ENCODE results near the gene YRDC. TPM values are rescaled to one million over a fixed set of nuclear protein-coding genes. Genes with fewer than 3 reads are reported as not detected.

YRDC gene
- total RNA-seq, 1 donor from 2014 or later, result 12.9 TPM

DNA sequence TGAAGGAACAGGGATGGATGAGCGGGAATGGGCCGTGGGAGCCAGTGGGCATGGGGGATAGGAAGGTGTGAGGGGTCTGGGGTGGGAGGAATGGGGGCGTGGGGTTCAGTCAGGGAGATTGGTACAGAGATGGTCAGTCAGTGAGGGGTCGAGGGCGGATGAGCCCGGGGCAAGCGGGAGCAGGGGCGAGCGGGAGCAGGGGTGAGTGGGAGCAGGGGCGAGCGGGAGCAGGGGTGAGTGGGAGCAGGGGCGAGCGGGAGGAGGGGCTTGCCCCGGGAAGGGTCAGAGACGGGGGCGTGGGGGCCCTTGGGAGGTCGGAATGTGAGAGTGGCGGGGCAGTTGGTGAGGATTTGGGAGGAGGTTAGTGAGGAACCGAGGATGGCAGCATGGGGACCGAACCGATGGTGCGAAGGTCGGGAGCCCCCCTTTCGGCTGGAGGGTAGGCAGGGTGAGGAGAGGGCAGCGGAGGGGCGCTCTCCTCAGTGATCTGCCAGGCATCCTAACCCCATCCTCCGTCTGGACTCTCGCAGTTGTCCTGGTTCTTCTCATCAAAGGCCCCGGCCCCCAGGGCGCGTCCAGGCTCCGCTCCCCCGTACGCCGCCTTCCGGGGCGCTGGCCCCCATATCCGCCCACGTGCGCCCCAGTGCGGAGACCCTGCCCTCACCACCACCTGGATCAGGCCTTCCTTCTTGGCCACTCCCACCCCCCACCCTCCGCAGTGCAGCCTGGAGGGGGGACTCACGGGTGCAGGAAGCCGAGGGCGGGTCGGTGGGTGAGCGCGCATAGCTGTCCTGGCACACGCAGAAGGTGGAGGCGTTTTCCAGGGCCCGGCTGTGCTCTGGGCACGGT is 54.3 kb downstream of the YRDC start:
- H3K27me3 ChIP-seq, result peaks cover 100% of the 10 kb centered on the region
- no peak overlapping the region for H2AFZ ChIP-seq (replicated peaks)
- H3K4me2 ChIP-seq, result peak overlapping the region; percentile 75
- H3K9ac ChIP-seq, result no peak overlapping the region
- H3K27ac Mint-ChIP-seq, result no peak overlapping the region
- H3K36me3 ChIP-seq, result no peaks in the 10 kb centered on the region
- H3K4me1 ChIP-seq, result no peaks in the 10 kb centered on the region
- H3K79me2 ChIP-seq (ENCODE audit: low read depth), result no peaks in the 10 kb centered on the region
- H4K20me1 ChIP-seq (ENCODE audit: low read depth), result peaks cover 14% of the 10 kb centered on the region
- peaks cover 3% of the 10 kb centered on the region for H3F3A ChIP-seq (ENCODE audit: low read depth)
- H3K4me3 Mint-ChIP-seq, result peak overlapping the region; percentile 82
- peaks cover 56% of the 10 kb centered on the region for H3K27me3 Mint-ChIP-seq (ENCODE audit: insufficient read depth, low read depth)
- TF ChIP-seq EZH2 (IDR thresholded peaks at IDR 0.05) (peak; percentile 58), EZH2phosphoT487 (IDR thresholded peaks at IDR 0.05) (peak; percentile 68)
- TF ChIP-seq, protein P1, sequence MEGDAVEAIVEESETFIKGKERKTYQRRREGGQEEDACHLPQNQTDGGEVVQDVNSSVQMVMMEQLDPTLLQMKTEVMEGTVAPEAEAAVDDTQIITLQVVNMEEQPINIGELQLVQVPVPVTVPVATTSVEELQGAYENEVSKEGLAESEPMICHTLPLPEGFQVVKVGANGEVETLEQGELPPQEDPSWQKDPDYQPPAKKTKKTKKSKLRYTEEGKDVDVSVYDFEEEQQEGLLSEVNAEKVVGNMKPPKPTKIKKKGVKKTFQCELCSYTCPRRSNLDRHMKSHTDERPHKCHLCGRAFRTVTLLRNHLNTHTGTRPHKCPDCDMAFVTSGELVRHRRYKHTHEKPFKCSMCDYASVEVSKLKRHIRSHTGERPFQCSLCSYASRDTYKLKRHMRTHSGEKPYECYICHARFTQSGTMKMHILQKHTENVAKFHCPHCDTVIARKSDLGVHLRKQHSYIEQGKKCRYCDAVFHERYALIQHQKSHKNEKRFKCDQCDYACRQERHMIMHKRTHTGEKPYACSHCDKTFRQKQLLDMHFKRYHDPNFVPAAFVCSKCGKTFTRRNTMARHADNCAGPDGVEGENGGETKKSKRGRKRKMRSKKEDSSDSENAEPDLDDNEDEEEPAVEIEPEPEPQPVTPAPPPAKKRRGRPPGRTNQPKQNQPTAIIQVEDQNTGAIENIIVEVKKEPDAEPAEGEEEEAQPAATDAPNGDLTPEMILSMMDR (IDR thresholded peaks at IDR 0.05), result no peak
- peaks cover 1% of the 10 kb centered on the region for H3K36me3 Mint-ChIP-seq
- H3K9me3 ChIP-seq (ENCODE audit: low read depth), result no peaks in the 10 kb centered on the region
- no peak for DNase-seq (ENCODE audit: low spot score)
- peaks cover 5% of the 10 kb centered on the region for H3K4me1 Mint-ChIP-seq
- peak overlapping the region; percentile 43 for H3K4me3 ChIP-seq
- no peak overlapping the region for H3K27ac ChIP-seq
- peaks cover 2% of the 10 kb centered on the region for H3K9me3 Mint-ChIP-seq

Other genes with a start within 250 kb of the YRDC start
- 48.9 and 67.1 TPM in 2 replicates for gene GNL2, start 212.3 kb downstream of the YRDC start, total RNA-seq (ENCODE audit: low replicate concordance)
- 0.67 and 0.93 TPM in 2 replicates for gene RSPO1, start 173.3 kb downstream of the YRDC start, total RNA-seq (ENCODE audit: low replicate concordance)
- gene CDCA8, start 115.7 kb downstream of the YRDC start, total RNA-seq (ENCODE audit: low replicate concordance), result 49.3 and 65.0 TPM in 2 replicates
- 0.53 TPM in 1 of 2 replicates, not detected in the other for gene EPHA10, start 43.1 kb downstream of the YRDC start, total RNA-seq (ENCODE audit: low replicate concordance)
- gene MANEAL, start 14.4 kb downstream of the YRDC start, total RNA-seq (ENCODE audit: low replicate concordance), result 0.24 and 0.40 TPM in 2 replicates
- 17.7 and 35.7 TPM in 2 replicates for gene C1orf122, start 418 bp downstream of the YRDC start, total RNA-seq (ENCODE audit: low replicate concordance)
- 5.6 and 5.9 TPM in 2 replicates for gene MTF1, start 51.4 kb upstream of the YRDC start, total RNA-seq (ENCODE audit: low replicate concordance)
- gene INPP5B, start 138.8 kb upstream of the YRDC start, total RNA-seq (ENCODE audit: low replicate concordance), result 22.0 and 27.2 TPM in 2 replicates
- 120 and 172 TPM in 2 replicates for gene SF3A3, start 181.8 kb upstream of the YRDC start, total RNA-seq (ENCODE audit: low replicate concordance)
- 8.1 and 21.5 TPM in 2 replicates for gene FHL3, start 197.3 kb upstream of the YRDC start, total RNA-seq (ENCODE audit: low replicate concordance)
- 52.4 and 86.0 TPM in 2 replicates for gene UTP11, start 204.5 kb upstream of the YRDC start, total RNA-seq (ENCODE audit: low replicate concordance)
- 16.5 and 44.6 TPM in 2 replicates for gene POU3F1, start 238.6 kb upstream of the YRDC start, total RNA-seq (ENCODE audit: low replicate concordance)